Keratinocyte (primary cell): ENCODE measurements around the gene LMAN1. TPM values are rescaled to one million over a fixed set of nuclear protein-coding genes. Genes with fewer than 3 reads are reported as not detected.
A peak's percentile ranks its signal among the peaks of the same experiment; 100 is the strongest.

Source experiments
- DNase-seq: peaks from one replicate; pipeline ENCODE4 v3.0.0-alpha.2; 2011; ENCODE audit warnings: low read depth, missing footprints, low spot score
- FAIRE-seq: peaks from 2 replicates; lab custom pipeline; 2011; peaks lifted over from hg19 to GRCh38; lab: Jason Lieb, UNC
- H2AFZ ChIP-seq: 2 replicates; pipeline ENCODE4 v1.6.0; 2012; ENCODE audit warnings: low read length, control low read depth, inconsistent platforms; ENCODE audit not compliant: control insufficient read depth
- H3K27ac ChIP-seq: 2 replicates; pipeline ENCODE4 v1.5.1; 2011; ENCODE audit warnings: low read length; ENCODE audit not compliant: control insufficient read depth, insufficient read depth
- H3K27me3 ChIP-seq: 3 replicates; pipeline ENCODE4 v1.6.0; 2011; ENCODE audit warnings: low read length; ENCODE audit not compliant: control insufficient read depth, insufficient read depth; ENCODE audit errors: extremely low read depth
- H3K36me3 ChIP-seq, 2 experiments: 2 replicates in 1 of 2; 3 replicates in 1 of 2; pipeline ENCODE4 v1.5.1; 2011; ENCODE audit warnings: low read length in 2 of 2, mild to moderate bottlenecking in 1 of 2; ENCODE audit not compliant: control insufficient read depth in 2 of 2, insufficient read depth in 2 of 2; ENCODE audit errors: extremely low read depth in 1 of 2
- H3K4me1 ChIP-seq: 3 replicates; pipeline ENCODE4 v1.5.1; 2011; ENCODE audit warnings: low read length; ENCODE audit not compliant: control insufficient read depth, insufficient read depth; ENCODE audit errors: extremely low read depth
- H3K4me2 ChIP-seq: 3 replicates; pipeline ENCODE4 v1.6.0; 2011; ENCODE audit warnings: low read depth, low read length; ENCODE audit not compliant: control insufficient read depth, insufficient read depth; ENCODE audit errors: extremely low read depth
- H3K4me3 ChIP-seq, 3 experiments: fragments of 200-600 bp in 1 of 3; sonication (generic) in 1 of 3; 2 replicates in 2 of 3; 3 replicates in 1 of 3; pipeline ENCODE4 v1.5.1; 2011 to 2016; ENCODE audit warnings: low read length in 3 of 3, mild to moderate bottlenecking in 3 of 3, control low read depth in 2 of 3, inconsistent platforms in 1 of 3, low read depth in 1 of 3, mixed read lengths in 1 of 3, mixed run types in 1 of 3, moderate library complexity in 1 of 3; ENCODE audit not compliant: control insufficient read depth in 2 of 3, insufficient read depth in 2 of 3; ENCODE audit errors: extremely low read depth in 1 of 3
- H3K79me2 ChIP-seq: 2 replicates; pipeline ENCODE4 v1.6.0; 2012; ENCODE audit warnings: low read length; ENCODE audit not compliant: control insufficient read depth, insufficient read depth
- H3K9ac ChIP-seq: 3 replicates; pipeline ENCODE4 v1.6.0; 2011; ENCODE audit warnings: low read length; ENCODE audit not compliant: control insufficient read depth, insufficient read depth; ENCODE audit errors: extremely low read depth
- H3K9me1 ChIP-seq: 3 replicates; pipeline ENCODE4 v1.6.0; 2011; ENCODE audit warnings: low read length; ENCODE audit not compliant: control insufficient read depth, insufficient read depth; ENCODE audit errors: extremely low read depth
- H3K9me3 ChIP-seq: 2 replicates; pipeline ENCODE4 v1.5.1; 2012; ENCODE audit warnings: low read depth, low read length; ENCODE audit not compliant: control insufficient read depth
- H4K20me1 ChIP-seq: 3 replicates; pipeline ENCODE4 v1.6.0; 2011; ENCODE audit warnings: low read length; ENCODE audit not compliant: control insufficient read depth, insufficient read depth; ENCODE audit errors: extremely low read depth
- CTCF ChIP-seq, 3 experiments: IDR thresholded peaks in 1 of 3; conservative IDR thresholded peaks in 1 of 3; optimal IDR thresholded peaks in 1 of 3; 2 replicates in 2 of 3; 3 replicates in 1 of 3; pipeline versions ENCODE3 to v1.5.1; 2011; ENCODE audit warnings: low read length in 3 of 3, mild to moderate bottlenecking in 3 of 3, moderate library complexity in 2 of 3, control low read depth in 1 of 3, inconsistent platforms in 1 of 3; ENCODE audit not compliant: insufficient read depth in 2 of 3; ENCODE audit errors: extremely low read depth in 1 of 3
- EZH2 ChIP-seq: IDR thresholded peaks from one replicate; pipeline ENCODE4 v1.6.1; 2012; ENCODE audit warnings: inconsistent platforms, mild to moderate bottlenecking, low read length, moderate library complexity
- dilution Hi-C: fragments of 300-500 bp; cut with MboI; formaldehyde crosslinking; loops from one replicate; pipeline ENCODE4 v1.7.0; 2020; ENCODE audit warnings: low sequenced_read_pairs; ENCODE audit not compliant: extremely low pct_ligation_motif_present
- polyA plus RNA-seq, 5 experiments: library from polyadenylated mRNA; depleted of rRNA in 3 of 5; stranded (reverse) in 3 of 5; stranded (forward) in 1 of 5; unstranded in 1 of 5; fragments of >200 nt; gene quantifications; 1 replicate in 1 of 5; 2 replicates in 3 of 5; 3 replicates in 1 of 5; pipeline versions ENCODE4 v1.2.1 to v1.2.3, GENCODE V29; 2011 to 2012; ENCODE audit warnings: missing spikeins in 2 of 5, low read depth in 1 of 5, low replicate concordance in 1 of 5

LMAN1 gene
- polyA plus RNA-seq, 1 donor (not counting 4 experiments of a cell fraction or from before 2014, with no cell fraction given), result 55.6 TPM

- H3K4me3 ChIP-seq, result no peak overlapping the region
- H3K4me2 ChIP-seq, result peak overlapping the region; percentile 33
- dilution Hi-C loops, result no loop called here
- H3K4me1 ChIP-seq, result peaks cover 9% of the 10 kb centered on the region
- H3K9ac ChIP-seq, result no peak overlapping the region
- no peak overlapping the region for H3K27ac ChIP-seq
- TF ChIP-seq EZH2, result no peak
- no peak for TF ChIP-seq CTCF (optimal IDR thresholded peaks at IDR 0.05 in 1 of 3, IDR thresholded peaks at IDR 0.05 in 1 of 3, conservative IDR thresholded peaks at IDR 0.05 in 1 of 3; ENCODE audit: extremely low read depth in 1 of 3, insufficient read depth in 2 of 3, low read length in 3 of 3)
- no peak overlapping the region for H2AFZ ChIP-seq
- H3K9me3 ChIP-seq, result no peaks in the 10 kb centered on the region
- H3K79me2 ChIP-seq, result no peaks in the 10 kb centered on the region
- no peaks in the 10 kb centered on the region for H4K20me1 ChIP-seq
- H3K36me3 ChIP-seq, result no peaks in the 10 kb centered on the region
- FAIRE-seq (peak; percentile 85), DNase-seq (no peak)
- H3K9me1 ChIP-seq, result no peaks in the 10 kb centered on the region
- peaks cover 10% of the 10 kb centered on the region for H3K27me3 ChIP-seq
Measured at GRCh38 chr18:59300676-59301285, 58.3 kb downstream of the LMAN1 start.

- H3K9ac ChIP-seq, result no peak overlapping the region
- no peaks in the 10 kb centered on the region for H3K9me3 ChIP-seq
- dilution Hi-C loops, result no loop called here
- H3K79me2 ChIP-seq, result no peaks in the 10 kb centered on the region
- FAIRE-seq (no peak), DNase-seq (no peak)
- H3K36me3 ChIP-seq, result no peaks in the 10 kb centered on the region
- H3K27ac ChIP-seq, result no peak overlapping the region
- TF ChIP-seq CTCF (optimal IDR thresholded peaks at IDR 0.05 in 1 of 3, IDR thresholded peaks at IDR 0.05 in 1 of 3, conservative IDR thresholded peaks at IDR 0.05 in 1 of 3; ENCODE audit: extremely low read depth in 1 of 3, insufficient read depth in 2 of 3, low read length in 3 of 3) (no peak), EZH2 (no peak)
- H3K4me2 ChIP-seq, result no peak overlapping the region
- H3K27me3 ChIP-seq, result peaks cover 13% of the 10 kb centered on the region
- H3K4me1 ChIP-seq, result peaks cover 9% of the 10 kb centered on the region
- H2AFZ ChIP-seq, result no peak overlapping the region
- H3K9me1 ChIP-seq, result no peaks in the 10 kb centered on the region
- H4K20me1 ChIP-seq, result no peaks in the 10 kb centered on the region
- no peak overlapping the region for H3K4me3 ChIP-seq
Measured at GRCh38 chr18:59298871-59299270, 60.2 kb downstream of the LMAN1 start.
